ENCODE results near the gene TXNRD3.

TXNRD3 gene

GRCh38 chr3:126677862-126678503, 23.1 kb upstream of the TXNRD3 start:
- TF ChIP-seq EZH2phosphoT487 (IDR thresholded peaks at IDR 0.05; ENCODE audit: borderline replicate concordance, low read length), result no peak
- no peak for TF ChIP-seq CTCF (IDR thresholded peaks at IDR 0.05; ENCODE audit: low read depth, low read length, poor library complexity, severe bottlenecking)
- Histone ChIP-seq H3K36me3 (ENCODE audit: control insufficient read depth, low read length) (no peaks in the 10 kb centered on the region), H3K27me3 (ENCODE audit: control insufficient read depth, low read length) (peaks cover 3% of the 10 kb centered on the region; the same call in 1 of the 2 replicates), H3F3A (ENCODE audit: control insufficient read depth, insufficient read depth) (no peaks in the 10 kb centered on the region), H3K4me3 (ENCODE audit: low read length) (no peak overlapping the region), H3K9me2 (replicated peaks; ENCODE audit: control insufficient read depth, low read length) (no peaks in the 10 kb centered on the region), H3K9me3 (ENCODE audit: control insufficient read depth, insufficient read depth, low read length) (0 out of 2 replicates have a peak, but pooled peaks cover 2% of the 10 kb centered on the region), H4K20me1 (ENCODE audit: control insufficient read depth, insufficient read depth, low read depth, low read length) (no peaks in the 10 kb centered on the region), H3K27ac (ENCODE audit: low read depth, low read length) (no peak overlapping the region), H3K4me1 (ENCODE audit: control insufficient read depth, low read length) (0 out of 2 replicates have a peak, but pooled peaks cover 3% of the 10 kb centered on the region), H3K79me2 (ENCODE audit: control insufficient read depth, low read length) (no peaks in the 10 kb centered on the region), H3K4me2 (ENCODE audit: low read length) (no peak overlapping the region)

GRCh38 chr3:126676919-126677705, 22.2 kb upstream of the TXNRD3 start:
- Histone ChIP-seq H3K9me2 (replicated peaks; ENCODE audit: control insufficient read depth, low read length) (no peaks in the 10 kb centered on the region), H4K20me1 (ENCODE audit: control insufficient read depth, insufficient read depth, low read depth, low read length) (no peaks in the 10 kb centered on the region), H3K27ac (ENCODE audit: low read depth, low read length) (no peak overlapping the region), H3K9me3 (ENCODE audit: control insufficient read depth, insufficient read depth, low read length) (0 out of 2 replicates have a peak, but pooled peaks cover 2% of the 10 kb centered on the region), H3K27me3 (ENCODE audit: control insufficient read depth, low read length) (no peaks in the 10 kb centered on the region), H3K4me2 (ENCODE audit: low read length) (no peak overlapping the region), H3K4me3 (ENCODE audit: low read length) (no peak overlapping the region), H3K79me2 (ENCODE audit: control insufficient read depth, low read length) (no peaks in the 10 kb centered on the region), H3K4me1 (ENCODE audit: control insufficient read depth, low read length) (0 out of 2 replicates have a peak, but pooled peaks cover 3% of the 10 kb centered on the region), H3F3A (ENCODE audit: control insufficient read depth, insufficient read depth) (no peaks in the 10 kb centered on the region), H3K36me3 (ENCODE audit: control insufficient read depth, low read length) (no peaks in the 10 kb centered on the region)
- no peak for TF ChIP-seq CTCF (IDR thresholded peaks at IDR 0.05; ENCODE audit: low read depth, low read length, poor library complexity, severe bottlenecking)
- TF ChIP-seq EZH2phosphoT487 (IDR thresholded peaks at IDR 0.05; ENCODE audit: borderline replicate concordance, low read length), result no peak

GRCh38 chr3:126672741-126673140, 17.8 kb upstream of the TXNRD3 start:
- Histone ChIP-seq H3F3A (ENCODE audit: control insufficient read depth, insufficient read depth) (no peaks in the 10 kb centered on the region), H3K27me3 (ENCODE audit: control insufficient read depth, low read length) (no peaks in the 10 kb centered on the region), H3K27ac (ENCODE audit: low read depth, low read length) (no peak overlapping the region), H3K9me2 (replicated peaks; ENCODE audit: control insufficient read depth, low read length) (no peaks in the 10 kb centered on the region), H3K79me2 (ENCODE audit: control insufficient read depth, low read length) (no peaks in the 10 kb centered on the region), H3K36me3 (ENCODE audit: control insufficient read depth, low read length) (no peaks in the 10 kb centered on the region), H4K20me1 (ENCODE audit: control insufficient read depth, insufficient read depth, low read depth, low read length) (no peaks in the 10 kb centered on the region), H3K4me2 (ENCODE audit: low read length) (no peak overlapping the region), H3K4me3 (ENCODE audit: low read length) (no peak overlapping the region), H3K9me3 (ENCODE audit: control insufficient read depth, insufficient read depth, low read length) (0 out of 2 replicates have a peak, but pooled peaks cover 2% of the 10 kb centered on the region), H3K4me1 (ENCODE audit: control insufficient read depth, low read length) (peaks cover 10% of the 10 kb centered on the region)
- TF ChIP-seq EZH2phosphoT487 (IDR thresholded peaks at IDR 0.05; ENCODE audit: borderline replicate concordance, low read length), result no peak
- no peak for TF ChIP-seq CTCF (IDR thresholded peaks at IDR 0.05; ENCODE audit: low read depth, low read length, poor library complexity, severe bottlenecking)

Data from DOHH2 (cell line).